ENCODE results near the gene IGFBP7.

IGFBP7 gene

GRCh38 chr4:57132743-57133137, 22.6 kb upstream of the IGFBP7 start:
- H3K4me3 ChIP-seq (ENCODE audit: low read length), result no peak overlapping the region
- DNase-seq (ENCODE audit: low read depth, low spot score), result no peak

- no peak for DNase-seq (ENCODE audit: low read depth, low spot score)
- no peak overlapping the region for H3K4me3 ChIP-seq (ENCODE audit: low read length)
Observed at GRCh38 chr4:57131849-57132742, 21.9 kb upstream of the IGFBP7 start.

- no peak overlapping the region for H3K4me3 ChIP-seq (ENCODE audit: low read length)
- no peak for DNase-seq (ENCODE audit: low read depth, low spot score)
Observed at GRCh38 chr4:57129477-57129876, 19.3 kb upstream of the IGFBP7 start.

- no peak for DNase-seq (ENCODE audit: low read depth, low spot score)
Observed at GRCh38 chr4:57127361-57127760, 17.2 kb upstream of the IGFBP7 start.

GRCh38 chr4:57125996-57126395, 15.8 kb upstream of the IGFBP7 start:
- no peak overlapping the region for H3K4me3 ChIP-seq (ENCODE audit: low read length)
- DNase-seq (ENCODE audit: low read depth, low spot score), result no peak

More at GRCh38 chr4:57127361-57127760, 17.2 kb upstream of the IGFBP7 start:
- no peak overlapping the region for H3K4me3 ChIP-seq (ENCODE audit: low read length)

DNA sequence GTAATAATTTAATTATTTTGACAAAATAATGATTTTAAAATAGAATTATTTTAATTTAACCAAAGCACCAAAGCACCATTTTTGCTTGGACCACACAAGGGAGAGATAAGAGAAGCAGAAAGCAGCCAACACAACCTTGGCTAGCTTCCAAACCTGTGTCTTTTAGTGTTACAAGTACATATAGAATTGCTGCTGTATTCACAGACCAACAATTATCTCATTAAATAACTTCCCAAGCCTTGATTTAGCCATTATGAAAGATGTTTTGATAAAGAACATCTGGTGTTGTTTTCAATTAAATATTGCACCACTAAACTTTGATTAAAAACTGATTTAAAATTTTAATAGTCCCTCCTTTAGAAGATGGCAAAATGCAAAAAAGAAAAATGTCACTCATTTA, 14.0 kb upstream of the IGFBP7 start:
- DNase-seq (ENCODE audit: low read depth, low spot score), result no peak
- H3K4me3 ChIP-seq (ENCODE audit: low read length), result no peak overlapping the region

DNA sequence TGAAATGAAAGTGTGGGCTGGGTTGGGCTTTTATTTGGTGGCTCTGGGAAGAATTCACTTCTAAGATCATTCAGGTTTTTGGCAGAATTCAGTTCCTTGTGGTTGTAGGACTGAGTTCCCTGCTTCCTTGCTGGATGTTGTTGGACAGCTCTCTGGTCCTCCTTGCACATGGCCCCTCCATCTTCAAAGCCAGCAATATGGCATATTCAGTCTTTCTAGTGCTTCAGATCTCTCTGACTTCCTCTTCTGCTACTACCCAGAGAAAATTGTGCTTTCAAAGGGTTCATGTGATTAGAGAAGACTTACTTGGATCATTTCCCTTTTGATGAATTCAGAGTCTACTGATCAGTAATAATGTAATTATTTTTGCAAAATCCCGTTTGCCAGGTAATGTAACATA, 12.8 kb upstream of the IGFBP7 start:
- DNase-seq (ENCODE audit: low read depth, low spot score), result no peak

DNA sequence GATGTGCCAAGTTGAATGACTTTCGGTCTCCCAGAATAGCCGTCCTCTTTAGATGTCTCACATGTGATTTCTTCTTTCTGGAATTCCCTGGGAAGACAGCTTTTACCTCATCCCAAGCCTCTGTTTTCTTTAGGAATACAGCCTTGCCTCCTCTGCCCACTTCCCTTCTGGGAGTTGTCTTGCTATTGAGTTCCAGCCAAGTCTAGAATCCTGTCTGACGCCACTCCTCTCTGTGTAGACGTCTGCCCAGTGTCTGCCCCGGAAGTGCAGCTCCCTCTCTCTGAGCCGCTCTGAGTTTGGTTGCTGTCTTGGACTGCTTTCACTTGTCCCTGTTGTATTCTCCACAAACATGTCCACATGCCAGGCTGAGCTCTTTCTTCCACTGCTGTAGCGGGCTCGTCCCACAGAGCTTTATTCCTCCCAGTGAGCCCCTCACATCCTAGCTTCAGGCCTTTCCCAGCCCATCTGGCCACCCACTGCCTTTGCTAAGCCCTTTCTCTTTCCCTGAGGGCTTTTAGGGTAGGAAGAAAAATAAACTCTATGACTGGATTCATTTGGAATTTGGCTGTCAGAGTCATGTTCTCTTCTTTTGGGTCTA, 9.0 kb upstream of the IGFBP7 start:
- no peak for DNase-seq (ENCODE audit: low read depth, low spot score)
- H3K4me3 ChIP-seq (ENCODE audit: low read length), result no peak overlapping the region

More for the DNA sequence above, 12.8 kb upstream of the IGFBP7 start:
- no peak overlapping the region for H3K4me3 ChIP-seq (ENCODE audit: low read length)

DNA sequence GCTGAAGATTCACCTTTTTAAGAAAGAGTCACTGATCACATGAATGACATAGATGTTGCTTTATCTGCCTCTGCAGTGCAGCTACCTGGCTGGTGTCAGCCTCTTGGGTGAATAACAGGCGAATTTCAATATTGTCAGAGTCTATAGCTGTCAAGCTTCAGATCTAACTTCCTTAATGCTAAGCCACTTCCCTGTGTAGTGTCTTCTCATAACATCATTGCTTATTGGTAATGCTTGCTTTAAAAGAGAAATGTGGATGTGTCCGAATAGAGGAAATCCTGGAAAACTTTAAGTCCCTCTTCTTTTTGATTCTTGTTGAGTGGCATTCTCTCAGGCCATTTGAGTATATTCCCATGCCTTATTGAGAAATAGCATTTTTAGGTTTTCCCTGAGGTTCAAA, 7.3 kb upstream of the IGFBP7 start:
- DNase-seq (ENCODE audit: low read depth, low spot score), result no peak

GRCh38 chr4:57116245-57116644, 6.1 kb upstream of the IGFBP7 start:
- no peak overlapping the region for H3K4me3 ChIP-seq (ENCODE audit: low read length)
- no peak for DNase-seq (ENCODE audit: low read depth, low spot score)

More for the DNA sequence above, 7.3 kb upstream of the IGFBP7 start:
- H3K4me3 ChIP-seq (ENCODE audit: low read length), result no peak overlapping the region

DNA sequence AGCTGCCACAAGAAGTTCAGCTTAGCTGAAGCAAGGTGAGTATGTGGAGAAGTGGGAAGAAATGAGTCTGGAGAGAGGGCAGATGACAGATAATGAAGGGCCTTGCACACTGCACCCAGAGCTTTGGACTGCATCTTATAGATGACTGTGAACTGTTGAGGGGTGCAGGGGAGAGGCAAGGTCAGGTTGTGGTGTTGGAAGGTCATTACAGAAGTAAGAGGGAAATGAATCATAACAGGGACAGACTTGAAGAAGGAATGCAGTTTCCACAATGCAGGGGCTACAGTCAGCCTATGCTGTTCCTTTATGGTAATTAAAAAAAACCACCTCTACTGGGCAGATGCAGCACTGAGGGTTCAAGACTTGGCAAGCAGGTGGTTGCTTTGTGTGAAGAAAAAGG, 4.8 kb upstream of the IGFBP7 start:
- no peak for DNase-seq (ENCODE audit: low read depth, low spot score)

DNA sequence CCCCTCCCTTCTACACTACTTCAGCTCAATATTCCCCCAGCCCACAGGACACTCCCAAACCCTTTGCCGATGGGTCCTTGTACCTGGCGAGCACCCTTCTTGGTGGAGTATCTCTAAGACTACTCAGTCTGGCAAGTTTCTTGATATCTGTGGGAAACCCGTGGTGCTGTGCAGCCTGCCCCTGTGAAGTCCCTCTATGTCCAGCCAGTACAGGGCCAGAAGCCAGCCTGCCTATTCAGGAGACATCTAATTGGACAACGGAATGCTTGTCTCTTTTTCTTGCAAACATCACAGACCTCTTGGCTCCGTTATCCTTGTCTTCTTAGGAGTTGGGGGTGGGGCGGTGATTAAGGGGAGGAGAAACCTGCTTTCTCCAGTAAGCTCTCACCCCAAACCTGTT, 3.7 kb upstream of the IGFBP7 start:
- no peak overlapping the region for H3K4me3 ChIP-seq (ENCODE audit: low read length)
- DNase-seq (ENCODE audit: low read depth, low spot score), result no peak

More for the DNA sequence above, 4.8 kb upstream of the IGFBP7 start:
- no peak overlapping the region for H3K4me3 ChIP-seq (ENCODE audit: low read length)

DNA sequence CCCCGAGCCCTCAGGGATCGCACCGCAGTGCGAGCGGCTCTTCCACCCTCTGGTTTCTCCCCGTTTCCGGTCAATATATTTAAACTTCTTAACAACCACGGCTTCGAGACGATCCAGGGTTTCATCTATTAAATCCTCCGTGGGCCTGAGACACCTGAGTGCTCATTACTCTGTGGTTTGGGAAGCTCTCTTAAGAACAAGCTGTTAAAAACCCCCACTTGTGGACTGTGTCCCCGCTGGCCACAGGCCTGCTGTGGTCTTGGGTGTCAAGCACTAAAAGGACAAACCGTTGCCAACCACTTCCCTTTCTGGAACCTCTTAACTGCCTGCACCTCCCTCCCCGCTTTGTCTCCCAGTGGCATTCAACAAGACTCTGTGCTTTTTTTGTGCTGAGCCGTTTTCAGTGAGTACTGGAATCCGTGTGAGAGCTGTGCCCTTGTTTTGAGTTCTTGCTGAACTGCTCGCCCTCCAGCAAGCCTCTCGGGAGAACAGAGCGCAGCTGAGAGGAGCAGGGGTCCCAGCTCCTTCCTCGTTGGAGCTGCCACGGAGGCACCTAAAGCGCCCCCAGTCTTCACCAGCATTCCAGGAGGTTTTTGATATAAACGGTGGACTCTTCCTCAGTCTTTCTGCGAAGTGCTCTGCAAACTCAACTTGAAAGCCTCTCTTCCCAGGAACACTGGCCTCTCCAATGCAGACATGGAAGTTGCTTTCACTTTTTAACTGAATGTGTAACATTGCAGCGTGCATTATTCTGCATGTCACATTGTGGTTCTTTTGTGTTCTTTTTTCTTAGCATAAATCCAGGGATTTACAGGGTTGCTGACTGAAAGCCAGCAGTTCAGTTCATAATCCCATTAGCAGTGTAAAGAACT, 691 bp upstream of the IGFBP7 start:
- H3K4me3 ChIP-seq (ENCODE audit: low read length), result peak overlapping the region; percentile 47
- DNase-seq (ENCODE audit: low read depth, low spot score), result peak; percentile 66

DNA sequence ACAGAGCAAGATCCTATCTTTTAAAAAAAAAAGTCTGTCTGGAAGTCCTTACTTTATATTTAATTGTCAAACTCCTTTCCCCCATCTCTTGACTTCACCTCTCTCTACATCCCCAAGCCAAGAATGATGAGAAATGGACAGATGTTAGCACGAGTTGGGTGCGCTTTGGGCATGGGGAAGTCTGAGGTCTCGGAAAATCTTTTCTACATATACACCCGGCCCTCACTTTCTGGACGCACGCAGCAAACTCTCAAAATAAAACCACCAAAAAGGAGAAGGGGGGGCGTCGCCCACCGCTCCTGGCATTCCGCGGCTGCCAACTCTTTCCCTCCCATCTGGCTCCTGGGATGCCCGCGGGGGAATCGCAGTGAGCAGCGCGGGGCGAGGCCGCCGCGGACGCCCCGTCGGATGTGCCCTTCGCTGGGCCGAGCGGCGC, 756 bp downstream of the IGFBP7 start:
- H3K4me3 ChIP-seq (ENCODE audit: low read length), result no peak overlapping the region
- no peak for DNase-seq (ENCODE audit: low read depth, low spot score)

GRCh38 chr4:57106181-57106580, 4.0 kb downstream of the IGFBP7 start:
- DNase-seq (ENCODE audit: low read depth, low spot score), result peak; percentile 54
- H3K4me3 ChIP-seq (ENCODE audit: low read length), result no peak overlapping the region

GRCh38 chr4:57104706-57105560, 5.3 kb downstream of the IGFBP7 start:
- no peak for DNase-seq (ENCODE audit: low read depth, low spot score)
- no peak overlapping the region for H3K4me3 ChIP-seq (ENCODE audit: low read length)

GRCh38 chr4:57103051-57103450, 7.1 kb downstream of the IGFBP7 start:
- no peak overlapping the region for H3K4me3 ChIP-seq (ENCODE audit: low read length)
- no peak for DNase-seq (ENCODE audit: low read depth, low spot score)

DNA sequence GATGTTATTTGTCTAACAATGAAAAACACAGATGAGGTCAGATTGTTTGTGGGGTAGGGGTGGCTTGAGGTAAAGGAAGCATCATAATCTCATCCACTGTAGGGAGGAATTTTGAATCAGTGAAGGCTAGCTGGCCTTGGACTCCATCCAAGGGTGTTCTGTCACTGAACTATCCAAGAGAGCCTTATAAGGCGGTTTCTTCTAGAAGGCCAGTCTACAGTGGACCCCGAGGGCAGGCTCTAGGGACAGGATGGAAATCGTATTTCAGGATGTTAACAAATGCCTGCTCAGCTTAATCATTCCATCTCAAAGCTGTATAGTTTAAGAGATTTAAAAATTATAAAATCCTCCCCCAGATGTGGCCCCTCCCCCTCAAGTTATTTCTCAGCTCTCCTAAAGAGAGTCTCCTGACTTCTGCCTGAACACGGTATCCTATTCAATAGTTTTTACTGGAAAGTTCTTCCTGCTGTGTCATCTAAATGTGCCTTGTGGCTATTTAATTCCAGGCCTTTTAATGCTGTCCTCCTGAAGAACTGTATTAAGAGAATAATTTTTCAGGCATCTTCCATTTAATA, 8.0 kb downstream of the IGFBP7 start:
- H3K4me3 ChIP-seq (ENCODE audit: low read length), result no peak overlapping the region
- no peak for DNase-seq (ENCODE audit: low read depth, low spot score)
